BLaER1 treated with 17β-estradiol and CSF1 and Interleukin-3, amounts not matched to agents 10 nM and 100 nM (cell line): ENCODE results near the gene ITPA.

Source experiments
- H3K27ac ChIP-seq, 11 experiments: shearing (Covaris generic); formaldehyde crosslinking; 2 replicates each; pipeline ENCODE4 v1.8.1; 2022
- H3K27me3 ChIP-seq, 11 experiments: shearing (Covaris generic); formaldehyde crosslinking; 2 replicates each; pipeline ENCODE4 v1.8.1; 2022
- H3K36me3 ChIP-seq, 11 experiments: shearing (Covaris generic); formaldehyde crosslinking; 2 replicates each; pipeline ENCODE4 v1.8.1; 2022
- H3K4me1 ChIP-seq, 10 experiments: shearing (Covaris generic); formaldehyde crosslinking; 2 replicates each; pipeline ENCODE4 v1.8.1; 2022
- H3K4me2 ChIP-seq, 11 experiments: shearing (Covaris generic); formaldehyde crosslinking; 2 replicates each; pipeline ENCODE4 v1.8.1; 2022
- H3K4me3 ChIP-seq, 10 experiments: shearing (Covaris generic); formaldehyde crosslinking; 2 replicates each; pipeline ENCODE4 v1.8.1; 2022
- H3K9ac ChIP-seq, 11 experiments: shearing (Covaris generic); formaldehyde crosslinking; 2 replicates each; pipeline ENCODE4 v1.8.1; 2022
- H3K9me3 ChIP-seq, 11 experiments: shearing (Covaris generic); formaldehyde crosslinking; replicated peaks in 1 of 11; 2 replicates each; pipeline ENCODE4 v1.8.1; 2022
- H4K20me1 ChIP-seq, 11 experiments: shearing (Covaris generic); formaldehyde crosslinking; 2 replicates each; pipeline ENCODE4 v1.8.1; 2022
- Cebpa-rat ChIP-seq, 11 experiments: shearing (Covaris generic); IDR thresholded peaks; 2 replicates each; pipeline ENCODE4 v1.8.1; 2022

Gene ITPA

DNA sequence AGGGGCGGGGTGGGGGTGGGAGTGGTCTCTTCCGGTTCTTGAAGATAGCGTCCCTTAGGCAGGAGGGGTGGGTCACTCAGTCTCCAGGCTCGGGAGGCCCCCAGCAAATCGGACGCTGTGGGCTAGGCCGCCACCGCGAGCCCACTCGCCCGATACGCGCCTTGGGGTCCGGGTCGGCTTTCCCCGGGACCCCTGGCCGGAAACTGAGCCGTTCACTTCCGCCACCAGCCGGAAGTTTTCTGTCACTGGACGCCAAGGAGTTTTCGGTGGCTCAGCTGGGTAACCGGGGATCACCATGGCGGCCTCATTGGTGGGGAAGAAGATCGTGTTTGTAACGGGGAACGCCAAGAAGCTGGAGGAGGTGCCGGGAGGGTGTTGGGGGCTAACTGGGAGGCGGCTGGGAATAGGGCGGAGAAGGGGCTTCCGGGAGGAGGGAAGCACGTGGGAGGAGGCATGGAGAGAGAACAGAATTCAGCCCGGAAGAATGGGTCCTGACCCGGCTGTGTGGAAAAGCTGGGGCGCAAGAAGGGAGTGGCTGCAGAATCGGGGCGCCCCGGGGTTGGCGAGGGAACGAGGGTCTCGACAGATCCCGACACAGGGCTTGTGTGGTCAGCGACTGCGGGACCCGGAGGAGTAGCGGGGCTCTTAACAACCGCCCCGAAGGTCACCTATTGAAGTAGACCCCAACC lies at the start of gene ITPA:
Gene ITPA, plus strand, starts transcription at position 242 of the 689 bp plus-strand sequence. Its CDS starts 54 bp downstream, at position 296.
- Histone ChIP-seq H3K4me2 (peak within 1 kb of the TSS; percentile 79 to 98 (median 93)), H4K20me1 (peaks cover 0 to 27% (median 8%) of the 10 kb centered on the region in 11 experiments; a peak in 10 of 22 replicates), H3K4me1 (peaks cover 24 to 32% (median 29%) of the 10 kb centered on the region in 10 experiments), H3K9ac (peak within 1 kb of the TSS; percentile 82 to 96 (median 89)), H3K4me3 (peak within 1 kb of the TSS; percentile 76 to 99 (median 90)), H3K9me3 (no peaks in the 10 kb centered on the region), H3K27me3 (no peaks in the 10 kb centered on the region), H3K36me3 (peaks cover 13 to 23% (median 17%) of the 10 kb centered on the region in 11 experiments), H3K27ac (peak within 1 kb of the TSS; percentile 82 to 94 (median 90))
- TF ChIP-seq Cebpa-rat (IDR thresholded peaks at IDR 0.05): no peak

- Histone ChIP-seq H3K36me3 (peaks cover 0 to 16% (median 5%) of the 10 kb centered on the region in 11 experiments; a peak in 9 of 22 replicates), H3K9ac (peak overlapping the region; percentile 88 to 99 (median 96)), H3K9me3 (no peaks in the 10 kb centered on the region), H4K20me1 (peaks cover 34 to 42% (median 41%) of the 10 kb centered on the region in 11 experiments), H3K27ac (peak overlapping the region; percentile 85 to 97 (median 95)), H3K4me3 (peak overlapping the region; percentile 75 to 98 (median 84)), H3K4me2 (peak overlapping the region; percentile 59 to 99 (median 96)), H3K4me1 (peaks cover 35 to 70% (median 60%) of the 10 kb centered on the region in 10 experiments), H3K27me3 (no peaks in the 10 kb centered on the region)
- TF ChIP-seq Cebpa-rat (IDR thresholded peaks at IDR 0.05): no peak
Observed at GRCh38 chr20:3160418-3160817, 48.9 kb upstream of the ITPA start.

- Histone ChIP-seq H3K36me3 (peaks cover 0 to 6% (median 0%) of the 10 kb centered on the region in 11 experiments; a peak in 4 of 22 replicates), H3K9me3 (no peaks in the 10 kb centered on the region), H3K27ac (no peak overlapping the region; a peak in 1 of 22 replicates), H3K9ac (no peak overlapping the region), H3K4me2 (peak overlapping the region in 7 of 11 experiments; percentile 50 to 80 (median 68); a peak in 12 of 22 replicates), H4K20me1 (peaks cover 23 to 31% (median 30%) of the 10 kb centered on the region in 11 experiments), H3K4me3 (no peak overlapping the region), H3K27me3 (peaks cover 0 to 6% (median 2%) of the 10 kb centered on the region in 11 experiments; a peak in 13 of 22 replicates), H3K4me1 (peaks cover 24 to 60% (median 49%) of the 10 kb centered on the region in 10 experiments)
- TF ChIP-seq Cebpa-rat (IDR thresholded peaks at IDR 0.05): no peak
Observed at GRCh38 chr20:3161316-3162079, 47.8 kb upstream of the ITPA start.

DNA sequence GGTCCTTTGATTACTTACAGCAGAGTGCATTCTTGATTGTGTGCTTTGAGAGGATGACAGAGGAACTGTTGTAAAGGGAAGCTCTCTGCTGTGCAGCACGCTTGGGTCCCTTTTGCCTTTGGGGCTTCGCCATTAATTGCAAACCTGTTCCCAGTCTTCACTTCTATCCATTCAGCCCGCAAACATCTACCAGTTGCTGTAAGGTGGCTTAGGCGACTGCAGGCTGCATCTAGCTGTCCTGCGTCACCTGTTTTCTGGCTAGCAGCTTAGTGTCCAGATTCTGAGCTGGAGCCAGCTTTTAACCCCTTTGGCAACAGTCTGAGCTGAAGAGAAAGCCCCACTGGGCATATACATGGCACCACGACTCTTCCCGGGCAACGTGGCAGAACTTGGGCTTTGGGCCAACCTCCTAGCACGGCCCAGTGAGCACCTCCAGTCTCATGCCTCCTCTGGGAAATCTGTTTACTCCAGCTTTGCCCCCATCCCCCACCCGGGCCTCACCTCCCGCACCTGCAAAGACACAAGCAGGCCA lies 47.2 kb upstream of the ITPA start:
- H3K4me2 ChIP-seq: peak overlapping the region in 8 of 11 experiments; percentile 30 to 80 (median 62); a peak in 15 of 22 replicates
- H3K9ac ChIP-seq: no peak overlapping the region; a peak in 1 of 22 replicates
- no peaks in the 10 kb centered on the region for H3K9me3 ChIP-seq
- no peaks in the 10 kb centered on the region for H3K36me3 ChIP-seq
- no peak for TF ChIP-seq Cebpa-rat (IDR thresholded peaks at IDR 0.05)
- H4K20me1 ChIP-seq: peaks cover 16 to 25% (median 23%) of the 10 kb centered on the region in 11 experiments
- no peak overlapping the region for H3K4me3 ChIP-seq
- H3K27me3 ChIP-seq: peaks cover 6 to 12% (median 8%) of the 10 kb centered on the region in 11 experiments
- H3K27ac ChIP-seq: peak overlapping the region in 1 of 11 experiments; percentile 17; a peak in 1 of 22 replicates
- peaks cover 18 to 53% (median 43%) of the 10 kb centered on the region in 10 experiments for H3K4me1 ChIP-seq

- Histone ChIP-seq H3K9ac (no peak overlapping the region), H3K27ac (no peak overlapping the region), H3K4me3 (no peak overlapping the region), H4K20me1 (peaks cover 6 to 14% (median 12%) of the 10 kb centered on the region in 11 experiments; a peak in 19 of 22 replicates), H3K9me3 (no peaks in the 10 kb centered on the region), H3K4me2 (peak overlapping the region in 8 of 11 experiments; percentile 30 to 80 (median 62); a peak in 14 of 22 replicates), H3K36me3 (no peaks in the 10 kb centered on the region), H3K4me1 (peaks cover 6 to 41% (median 31%) of the 10 kb centered on the region in 10 experiments), H3K27me3 (peaks cover 19 to 24% (median 20%) of the 10 kb centered on the region in 11 experiments)
- no peak for TF ChIP-seq Cebpa-rat (IDR thresholded peaks at IDR 0.05)
Observed at GRCh38 chr20:3163099-3164042, 45.9 kb upstream of the ITPA start.

GRCh38 chr20:3164043-3164762 lies 45.1 kb upstream of the ITPA start:
- TF ChIP-seq Cebpa-rat (IDR thresholded peaks at IDR 0.05): no peak
- H3K27ac ChIP-seq: no peak overlapping the region
- peaks cover 0 to 12% (median 4%) of the 10 kb centered on the region in 11 experiments; a peak in 11 of 22 replicates for H4K20me1 ChIP-seq
- no peak overlapping the region for H3K4me3 ChIP-seq
- H3K9me3 ChIP-seq: no peaks in the 10 kb centered on the region
- H3K4me2 ChIP-seq: no peak overlapping the region
- no peak overlapping the region for H3K9ac ChIP-seq
- no peaks in the 10 kb centered on the region for H3K36me3 ChIP-seq
- H3K4me1 ChIP-seq: peaks cover 0 to 36% (median 26%) of the 10 kb centered on the region in 10 experiments; a peak in 16 of 20 replicates
- H3K27me3 ChIP-seq: peaks cover 27 to 33% (median 29%) of the 10 kb centered on the region in 11 experiments

DNA sequence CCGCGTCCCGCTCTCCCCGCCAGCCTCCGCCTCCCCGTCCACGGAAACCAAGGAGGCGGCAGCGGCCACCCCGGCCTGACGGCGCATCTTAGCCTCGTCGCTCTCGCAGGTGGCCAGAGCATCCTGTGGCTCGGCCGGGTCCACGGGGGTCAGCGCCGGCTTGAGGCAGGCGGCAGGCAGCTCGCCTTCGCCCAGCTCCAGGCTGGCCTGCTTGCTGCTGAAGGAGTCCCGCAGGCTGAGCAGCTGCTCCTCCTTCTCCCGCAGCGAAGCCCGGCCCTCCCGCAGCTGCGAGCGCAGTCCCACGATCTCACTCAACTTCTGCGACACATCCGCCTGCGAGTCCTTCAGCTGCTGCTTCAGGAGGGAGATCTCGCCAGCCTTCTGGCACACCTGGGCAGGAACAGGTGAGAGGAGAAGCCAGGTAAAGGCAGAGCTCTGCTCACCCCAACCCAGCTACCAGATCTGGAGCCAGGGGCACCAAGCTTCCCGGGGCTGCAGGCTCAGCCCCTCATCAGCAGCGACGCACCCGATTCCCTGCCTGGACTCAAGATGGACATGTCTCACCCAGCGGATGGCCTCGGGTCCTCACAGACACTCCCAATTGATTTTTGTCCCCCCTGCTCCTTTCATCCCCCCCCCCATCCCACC lies 44.4 kb upstream of the ITPA start:
- no peak overlapping the region for H3K9ac ChIP-seq
- peaks cover 0 to 14% (median 0%) of the 10 kb centered on the region in 11 experiments; a peak in 4 of 22 replicates for H4K20me1 ChIP-seq
- H3K4me1 ChIP-seq: peaks cover 0 to 36% (median 26%) of the 10 kb centered on the region in 10 experiments; a peak in 16 of 20 replicates
- no peaks in the 10 kb centered on the region for H3K36me3 ChIP-seq
- H3K27me3 ChIP-seq: peaks cover 33 to 39% (median 35%) of the 10 kb centered on the region in 11 experiments
- H3K27ac ChIP-seq: no peak overlapping the region
- H3K4me3 ChIP-seq: no peak overlapping the region
- H3K4me2 ChIP-seq: no peak overlapping the region
- no peak for TF ChIP-seq Cebpa-rat (IDR thresholded peaks at IDR 0.05)
- H3K9me3 ChIP-seq: no peaks in the 10 kb centered on the region
